HEK293T (cell line): ENCODE results near the gene USP32.
A peak's percentile ranks its signal among the peaks of the same experiment; 100 is the strongest.
"Not testable (repeated sequence)": the region's sequence is repeated elsewhere in the genome, so short reads cannot be mapped to it uniquely, and the experiment has no call there.

Experiments used
- CTCF ChIA-PET: fragments of 350-600 bp; formaldehyde crosslinking; extraction: SDS; loops from one replicate; lab custom pipeline; 2021; ENCODE audit warnings: antibody characterized with exemption, inconsistent platforms; lab: Yijun Ruan, JAX
- POLR2A ChIA-PET: fragments of 350-600 bp; formaldehyde crosslinking; extraction: SDS; loops from one replicate; lab custom pipeline; 2020; ENCODE audit warnings: antibody characterized with exemption, inconsistent platforms; lab: Yijun Ruan, JAX
- DNase-seq: peaks from one replicate; pipeline ENCODE4 v3.0.0; 2012; ENCODE audit warnings: mixed read lengths; ENCODE audit errors: extremely low spot score
- ARNT ChIP-seq: fragments of 450-650 bp; IDR thresholded peaks from 2 replicates; pipeline ENCODE4 v1.6.1; 2017; ENCODE audit warnings: mild to moderate bottlenecking
- BHLHE40 ChIP-seq: fragments of 450-650 bp; IDR thresholded peaks from 2 replicates; pipeline ENCODE4 v1.6.1; 2016; ENCODE audit warnings: mild to moderate bottlenecking, moderate library complexity, borderline replicate concordance
- CTBP1 ChIP-seq: fragments of 450-650 bp; IDR thresholded peaks from 2 replicates; pipeline ENCODE4 v1.6.1; 2016; ENCODE audit warnings: borderline replicate concordance
- ELF4 ChIP-seq: fragments of 450-650 bp; IDR thresholded peaks from 2 replicates; pipeline ENCODE4 v1.6.1; 2017; ENCODE audit warnings: antibody characterized with exemption
- FOXA1 ChIP-seq: fragments of 450-650 bp; IDR thresholded peaks from 2 replicates; pipeline ENCODE4 v1.6.1; 2016; ENCODE audit warnings: mild to moderate bottlenecking
- FOXK2 ChIP-seq: fragments of 450-650 bp; IDR thresholded peaks from 2 replicates; pipeline ENCODE4 v1.6.1; 2016; ENCODE audit warnings: mild to moderate bottlenecking
- FOXM1 ChIP-seq: fragments of 450-650 bp; IDR thresholded peaks from 2 replicates; pipeline ENCODE4 v1.6.1; 2017; ENCODE audit warnings: mild to moderate bottlenecking, borderline replicate concordance
- HDGF ChIP-seq: fragments of 450-650 bp; IDR thresholded peaks from 2 replicates; pipeline ENCODE4 v1.6.1; 2017; ENCODE audit warnings: antibody characterized with exemption, borderline replicate concordance
- L3MBTL2 ChIP-seq: fragments of 450-650 bp; conservative IDR thresholded peaks from 2 replicates; pipeline ENCODE4 v1.6.1; 2016; ENCODE audit warnings: mild to moderate bottlenecking
- LEF1 ChIP-seq: fragments of 450-650 bp; IDR thresholded peaks from 2 replicates; pipeline ENCODE4 v1.6.1; 2017; ENCODE audit warnings: mild to moderate bottlenecking, borderline replicate concordance
- NFRKB ChIP-seq: fragments of 450-650 bp; IDR thresholded peaks from 2 replicates; pipeline ENCODE4 v1.6.1; 2016; ENCODE audit warnings: mild to moderate bottlenecking, moderate library complexity
- PKNOX1 ChIP-seq: fragments of 450-650 bp; IDR thresholded peaks from 2 replicates; pipeline ENCODE4 v1.6.1; 2016
- SP1 ChIP-seq: fragments of 450-650 bp; IDR thresholded peaks from 2 replicates; pipeline ENCODE4 v1.6.1; 2017
- SUZ12 ChIP-seq: fragments of 450-650 bp; IDR thresholded peaks from 2 replicates; pipeline ENCODE4 v1.6.1; 2016; ENCODE audit warnings: mild to moderate bottlenecking
- TARDBP ChIP-seq: fragments of 450-650 bp; IDR thresholded peaks from 2 replicates; pipeline ENCODE4 v1.6.1; 2016
- ZNF384 ChIP-seq: fragments of 450-650 bp; IDR thresholded peaks from 2 replicates; pipeline ENCODE4 v1.6.1; 2016

Gene USP32

GRCh38 chr17:60322056-60322387 is 69.9 kb downstream of the USP32 start:
- DNase-seq = no peak
- ChIA-PET POLR2A (no interaction called here), CTCF (no interaction called here)
- no peak for TF ChIP-seq ZNF384
- TF ChIP-seq CTBP1 = no peak
- no peak for TF ChIP-seq TARDBP

GRCh38 chr17:60321336-60322055 is 70.4 kb downstream of the USP32 start:
- ChIA-PET POLR2A (no interaction called here), CTCF (no interaction called here)
- TF ChIP-seq LEF1 (no peak), ARNT (no peak), PKNOX1 (peak; percentile 31; the same call in 1 of the 2 replicates), NFRKB (no peak)
- no peak for DNase-seq

- TF ChIP-seq ARNT (no peak), SUZ12 (no peak), HDGF (no peak), L3MBTL2 (no peak), TARDBP (no peak), ZNF384 (no peak), ELF4 (no peak), NFRKB (no peak), PKNOX1 (no peak), CTBP1 (no peak), FOXK2 (no peak), LEF1 (no peak), BHLHE40 (no peak), FOXM1 (no peak), FOXA1 (no peak), SP1 (no peak)
- CTCF ChIA-PET = no interaction called here
- POLR2A ChIA-PET = interaction anchor here (0.9 kb wide), 1 partner anchor 73 kb away, joined by 3 read pairs; the partner anchor contains the start of gene USP32
- no peak for DNase-seq
Measured at GRCh38 chr17:60318830-60319229, 73.1 kb downstream of the USP32 start.

GRCh38 chr17:60318326-60318725 is 73.6 kb downstream of the USP32 start:
- no peak for TF ChIP-seq ELF4
- TF ChIP-seq L3MBTL2 = no peak
- DNase-seq = no peak
- CTCF ChIA-PET = no interaction called here
- POLR2A ChIA-PET = interaction anchor here (0.9 kb wide), 1 partner anchor 74 kb away, joined by 3 read pairs; the partner anchor contains the start of gene USP32

- peak; percentile 13 for DNase-seq
- POLR2A ChIA-PET = no interaction called here
- CTCF ChIA-PET = no interaction called here
- no peak for TF ChIP-seq SUZ12
- no peak for TF ChIP-seq BHLHE40
- TF ChIP-seq LEF1 = no peak
- no peak for TF ChIP-seq ZNF384
- TF ChIP-seq SP1 = no peak
- TF ChIP-seq CTBP1 = no peak
- no peak for TF ChIP-seq PKNOX1
- no peak for TF ChIP-seq L3MBTL2
- TF ChIP-seq FOXA1 = no peak
- TF ChIP-seq FOXK2 = no peak
- no peak for TF ChIP-seq TARDBP
- TF ChIP-seq FOXM1 = no peak
- TF ChIP-seq HDGF = no peak
Measured at GRCh38 chr17:60315650-60316049, 76.3 kb downstream of the USP32 start.

GRCh38 chr17:60314900-60315299 is 77.0 kb downstream of the USP32 start:
- POLR2A ChIA-PET, CTCF ChIA-PET, DNase-seq: not testable (repeated sequence)

GRCh38 chr17:60314423-60314822 is 77.5 kb downstream of the USP32 start:
- DNase-seq = no peak
- TF ChIP-seq FOXK2 (no peak), NFRKB (no peak), PKNOX1 (no peak), FOXA1 (no peak)
- POLR2A ChIA-PET = no interaction called here
- CTCF ChIA-PET = no interaction called here
